ENCODE measurements around the gene DTL.
"Not testable (repeated sequence)": the region's sequence is repeated elsewhere in the genome, so short reads cannot be mapped to it uniquely, and the experiment has no call there.

- not testable (repeated sequence) for TF ChIP-seq CTCF (IDR thresholded peaks at IDR 0.05); POLR2AphosphoS5 (IDR thresholded peaks at IDR 0.05; ENCODE audit: low read depth, low read length); SIN3A (IDR thresholded peaks at IDR 0.05; ENCODE audit: borderline replicate concordance, insufficient read depth, low read depth, low read length)
- TF ChIP-seq, protein P1, sequence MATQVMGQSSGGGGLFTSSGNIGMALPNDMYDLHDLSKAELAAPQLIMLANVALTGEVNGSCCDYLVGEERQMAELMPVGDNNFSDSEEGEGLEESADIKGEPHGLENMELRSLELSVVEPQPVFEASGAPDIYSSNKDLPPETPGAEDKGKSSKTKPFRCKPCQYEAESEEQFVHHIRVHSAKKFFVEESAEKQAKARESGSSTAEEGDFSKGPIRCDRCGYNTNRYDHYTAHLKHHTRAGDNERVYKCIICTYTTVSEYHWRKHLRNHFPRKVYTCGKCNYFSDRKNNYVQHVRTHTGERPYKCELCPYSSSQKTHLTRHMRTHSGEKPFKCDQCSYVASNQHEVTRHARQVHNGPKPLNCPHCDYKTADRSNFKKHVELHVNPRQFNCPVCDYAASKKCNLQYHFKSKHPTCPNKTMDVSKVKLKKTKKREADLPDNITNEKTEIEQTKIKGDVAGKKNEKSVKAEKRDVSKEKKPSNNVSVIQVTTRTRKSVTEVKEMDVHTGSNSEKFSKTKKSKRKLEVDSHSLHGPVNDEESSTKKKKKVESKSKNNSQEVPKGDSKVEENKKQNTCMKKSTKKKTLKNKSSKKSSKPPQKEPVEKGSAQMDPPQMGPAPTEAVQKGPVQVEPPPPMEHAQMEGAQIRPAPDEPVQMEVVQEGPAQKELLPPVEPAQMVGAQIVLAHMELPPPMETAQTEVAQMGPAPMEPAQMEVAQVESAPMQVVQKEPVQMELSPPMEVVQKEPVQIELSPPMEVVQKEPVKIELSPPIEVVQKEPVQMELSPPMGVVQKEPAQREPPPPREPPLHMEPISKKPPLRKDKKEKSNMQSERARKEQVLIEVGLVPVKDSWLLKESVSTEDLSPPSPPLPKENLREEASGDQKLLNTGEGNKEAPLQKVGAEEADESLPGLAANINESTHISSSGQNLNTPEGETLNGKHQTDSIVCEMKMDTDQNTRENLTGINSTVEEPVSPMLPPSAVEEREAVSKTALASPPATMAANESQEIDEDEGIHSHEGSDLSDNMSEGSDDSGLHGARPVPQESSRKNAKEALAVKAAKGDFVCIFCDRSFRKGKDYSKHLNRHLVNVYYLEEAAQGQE (IDR thresholded peaks at IDR 0.05; ENCODE audit: insufficient read depth in 1 of 2, low read depth in 2 of 2, low read length in 1 of 2): not testable (repeated sequence)
These were observed 12.6 kb upstream of the DTL start for GRCh38 chr1:212022908-212023307.
